Activated CD8-positive, alpha-beta T cell treated with anti-CD3 and anti-CD28 coated beads for 36 hours (primary cell): ENCODE data around the gene SLC5A9. TPM values are rescaled to one million over a fixed set of nuclear protein-coding genes. Genes with fewer than 3 reads are reported as not detected.
A peak's percentile ranks its signal among the peaks of the same experiment; 100 is the strongest.

Experiments
- ATAC-seq: fragments of 200-7000 bp; cut with Tn5 transposase; one replicate; pipeline ENCODE4 v1.10.0; 2021; ENCODE audit warnings: mild to moderate bottlenecking, moderate library complexity
- CTCF ChIA-PET: fragments of 350-600 bp; sonication (Branson Sonifier 250); formaldehyde crosslinking; loops from one replicate; lab custom pipeline; 2021; ENCODE audit warnings: antibody characterized with exemption; lab: Charles Lee
- POLR2A ChIA-PET: fragments of 350-600 bp; sonication (Branson Sonifier 250); formaldehyde crosslinking; loops from one replicate; lab custom pipeline; 2021; ENCODE audit warnings: antibody characterized with exemption; lab: Charles Lee
- DNase-seq: peaks from one replicate; pipeline ENCODE4 v3.0.0-alpha.2; 2020
- H3K27ac Mint-ChIP-seq: one replicate; pipeline ENCODE4 v1.8.0; 2021; ENCODE audit warnings: mild to moderate bottlenecking, mixed read lengths
- H3K27me3 Mint-ChIP-seq: one replicate; pipeline ENCODE4 v1.8.0; 2021; ENCODE audit warnings: mixed read lengths
- H3K36me3 Mint-ChIP-seq: one replicate; pipeline ENCODE4 v1.8.0; 2021; ENCODE audit warnings: low read depth, mixed read lengths
- H3K4me1 Mint-ChIP-seq: one replicate; pipeline ENCODE4 v1.8.0; 2021; ENCODE audit warnings: low read depth, mixed read lengths
- H3K4me3 Mint-ChIP-seq: one replicate; pipeline ENCODE4 v1.8.0; 2021; ENCODE audit warnings: mild to moderate bottlenecking, moderate library complexity, mixed read lengths
- H3K9me3 Mint-ChIP-seq: one replicate; pipeline ENCODE4 v1.8.0; 2021; ENCODE audit warnings: mixed read lengths
- CTCF ChIP-seq: fragments of 200-600 bp; IDR thresholded peaks from one replicate; pipeline ENCODE4 v1.8.0; 2022; ENCODE audit warnings: antibody characterized with exemption, mild to moderate bottlenecking
- intact Hi-C: fragments of 100-400 bp; cut with micrococcal nuclease; formaldehyde crosslinking; loops from one replicate; pipeline ENCODE4 v1.10.0; 2022
- total RNA-seq, 2 experiments: library from RNA; stranded (reverse); gene quantifications; one replicate each; pipeline ENCODE4 v1.2.3, GENCODE V29; 2021

SLC5A9 gene
- total RNA-seq, 2 experiments from 2014 or later, result not detected

DNA sequence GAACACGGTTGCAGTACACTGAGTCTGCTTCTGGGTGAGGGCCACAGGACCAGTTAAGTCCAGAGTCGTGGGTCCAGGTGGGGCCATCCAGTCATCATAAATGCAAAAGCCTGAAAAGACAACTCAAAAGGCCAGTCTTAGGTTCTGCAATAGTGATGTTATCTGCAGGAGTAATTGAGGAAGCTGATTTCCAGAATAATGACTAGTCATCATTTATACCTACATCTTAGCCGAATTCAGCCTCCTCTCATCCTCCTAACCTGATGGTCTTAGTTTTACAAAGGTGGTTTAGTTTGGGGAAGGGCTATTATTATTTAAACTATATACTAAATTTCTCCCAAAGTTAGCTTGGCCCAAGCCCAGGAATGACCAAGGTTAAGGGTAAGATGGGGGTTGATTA, 23.5 kb upstream of the SLC5A9 start:
- no peak for ATAC-seq
- H3K9me3 Mint-ChIP-seq, result no peaks in the 10 kb centered on the region
- ChIA-PET POLR2A (no interaction called here), CTCF (interaction anchor here (0.9 to 1.7 kb wide), 2 partner anchors 89 to 105 kb away, joined by 4 to 5 read pairs; no protein-coding TSS in a partner anchor)
- no peak overlapping the region for H3K27ac Mint-ChIP-seq
- no peaks in the 10 kb centered on the region for H3K36me3 Mint-ChIP-seq
- H3K4me1 Mint-ChIP-seq, result peaks cover 6% of the 10 kb centered on the region
- no peak for TF ChIP-seq CTCF
- peaks cover 6% of the 10 kb centered on the region for H3K27me3 Mint-ChIP-seq
- DNase-seq, result no peak
- no peak overlapping the region for H3K4me3 Mint-ChIP-seq
- intact Hi-C loops, result no loop called here

DNA sequence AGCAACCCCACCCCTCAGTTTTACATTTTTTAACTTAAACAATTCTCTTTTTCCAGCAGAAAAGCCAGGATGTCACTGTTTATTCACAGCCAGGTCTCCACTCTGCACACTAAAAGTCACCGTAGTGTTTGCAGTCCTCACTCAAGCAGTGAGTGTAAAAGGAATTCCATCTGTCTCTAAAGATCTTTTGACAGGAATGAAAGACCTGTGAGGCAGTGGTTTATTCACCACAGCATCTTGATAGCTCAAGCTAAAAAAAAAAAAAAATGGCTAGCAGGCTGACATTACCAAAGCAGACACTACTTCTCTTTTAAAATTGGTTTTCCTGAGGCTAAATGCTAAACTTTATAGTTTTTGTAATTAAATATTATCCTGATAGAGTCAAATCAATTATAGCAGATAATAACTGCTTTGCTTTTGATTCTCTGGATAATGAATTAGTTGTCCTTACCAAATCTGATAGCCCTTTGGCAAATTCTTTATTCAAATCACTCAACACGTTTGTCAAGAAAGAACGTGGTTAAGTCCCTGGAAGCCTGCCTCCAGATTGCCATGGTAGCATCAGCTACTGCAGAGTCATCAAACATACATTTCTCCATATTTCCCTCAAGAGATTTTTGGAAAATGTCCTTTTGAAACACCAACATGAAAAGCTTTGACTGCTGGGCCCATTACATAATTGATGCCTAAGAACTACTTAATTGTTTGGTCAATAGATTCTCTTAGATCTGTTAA, 22.2 kb upstream of the SLC5A9 start:
- CTCF ChIA-PET, result interaction anchor here (0.7 to 1.7 kb wide), 4 partner anchors 52 to 139 kb away, joined by 3 to 4 read pairs (median 3); no protein-coding TSS in a partner anchor

GRCh38 chr1:48202030-48202752, 20.3 kb upstream of the SLC5A9 start:
- no peak overlapping the region for H3K4me3 Mint-ChIP-seq
- ChIA-PET CTCF (interaction anchor here (0.7 to 5.8 kb wide), 10 partner anchors 17 to 141 kb away, joined by 3 to 46 read pairs (median 4); no protein-coding TSS in a partner anchor), POLR2A (interaction anchor here (0.8 kb wide), 1 partner anchor 538 kb away, joined by 3 read pairs; no protein-coding TSS in a partner anchor)
- peak; percentile 89 for TF ChIP-seq CTCF
- intact Hi-C loops, result loop anchor here (2.0 to 10.0 kb wide), 2 partner anchors 93 to 207 kb away; partner anchors contain the start of gene TRABD2B
- no peak overlapping the region for H3K27ac Mint-ChIP-seq
- H3K9me3 Mint-ChIP-seq, result no peaks in the 10 kb centered on the region
- DNase-seq (peak; percentile 66), ATAC-seq (peak; percentile 80)
- H3K27me3 Mint-ChIP-seq, result peaks cover 6% of the 10 kb centered on the region
- H3K36me3 Mint-ChIP-seq, result no peaks in the 10 kb centered on the region
- peaks cover 6% of the 10 kb centered on the region for H3K4me1 Mint-ChIP-seq

More for the DNA sequence above, 22.2 kb upstream of the SLC5A9 start:
- Mint-ChIP-seq H3K9me3 (no peaks in the 10 kb centered on the region), H3K36me3 (no peaks in the 10 kb centered on the region), H3K4me3 (no peak overlapping the region), H3K27ac (no peak overlapping the region), H3K27me3 (peaks cover 6% of the 10 kb centered on the region), H3K4me1 (peaks cover 6% of the 10 kb centered on the region)
- DNase-seq (no peak), ATAC-seq (no peak)
- intact Hi-C loops, result loop anchor here (10.0 kb wide), 1 partner anchor 206 kb away; the partner anchor contains the start of gene TRABD2B
- POLR2A ChIA-PET, result no interaction called here
- no peak for TF ChIP-seq CTCF

DNA sequence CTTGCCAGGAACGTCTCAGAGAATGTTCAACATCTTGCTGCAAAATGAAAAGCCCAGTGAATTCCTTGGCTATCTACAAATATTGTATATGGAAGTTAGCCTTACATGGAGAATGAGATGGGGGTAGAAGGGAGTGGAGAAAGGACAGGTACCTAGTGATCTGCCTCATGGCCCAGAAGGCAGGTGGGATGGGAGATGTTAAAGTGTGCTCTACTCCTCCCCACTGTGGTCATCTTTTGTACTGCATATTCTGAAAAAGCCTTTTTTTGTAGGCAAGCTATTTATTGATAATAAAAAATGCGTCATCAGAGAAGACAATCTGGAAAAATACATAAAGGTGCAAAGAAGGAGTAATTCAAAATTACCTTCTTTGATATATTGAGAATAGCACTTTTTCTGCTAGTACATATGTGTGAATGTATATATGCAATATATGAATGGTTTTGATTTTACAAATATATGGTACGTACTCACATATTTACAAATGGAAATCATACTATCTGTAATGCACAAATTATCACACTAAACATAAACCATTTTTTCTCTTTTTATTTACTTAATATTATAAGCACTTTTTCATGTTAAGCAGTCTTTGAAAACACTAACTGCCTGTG, 19.1 kb upstream of the SLC5A9 start:
- ATAC-seq, result peak; percentile 42
- peak; percentile 18 for DNase-seq
- no peaks in the 10 kb centered on the region for H3K36me3 Mint-ChIP-seq
- peaks cover 6% of the 10 kb centered on the region for H3K4me1 Mint-ChIP-seq
- no peaks in the 10 kb centered on the region for H3K9me3 Mint-ChIP-seq
- no peak overlapping the region for H3K27ac Mint-ChIP-seq
- H3K27me3 Mint-ChIP-seq, result peaks cover 6% of the 10 kb centered on the region
- ChIA-PET POLR2A (no interaction called here), CTCF (interaction anchor here (0.6 to 5.8 kb wide), 15 partner anchors 15 to 206 kb away, joined by 3 to 46 read pairs (median 4); partner anchors contain the start of gene TRABD2B)
- no peak overlapping the region for H3K4me3 Mint-ChIP-seq
- intact Hi-C loops, result loop anchor here (2.0 to 10.0 kb wide), 2 partner anchors 95 to 209 kb away; partner anchors contain the start of gene TRABD2B
- peak; percentile 55 for TF ChIP-seq CTCF
